ENCODE data around the gene A2M. TPM values are rescaled to one million over a fixed set of nuclear protein-coding genes. Genes with fewer than 3 reads are reported as not detected.

The A2M gene
- total RNA-seq, 4 donors from 2014 or later, result 14.7 to 467 (median 92.4) TPM

GRCh38 chr12:9094512-9095206, 21.1 kb downstream of the A2M start:
- intact Hi-C loops (cut with DNase I), result no loop called here
- 82 to 93% methylated on average over 3 of the region's 3 CpGs for WGBS, 2 donors
- Histone ChIP-seq H3K4me3 (no peak overlapping the region), H3K36me3 (peaks cover 0 to 78% (median 0%) of the 10 kb centered on the region in 3 donors), H3K9me3 (no peaks in the 10 kb centered on the region), H3K27ac (no peak overlapping the region), H3K4me1 (no peaks in the 10 kb centered on the region), H3K27me3 (no peaks in the 10 kb centered on the region)
- DNase-seq, result no peak
- TF ChIP-seq CTCF (IDR thresholded peaks at IDR 0.05), result no peak

GRCh38 chr12:9091891-9092598, 23.7 kb downstream of the A2M start:
- H3K36me3 ChIP-seq, result peaks cover 0 to 82% (median 2%) of the 10 kb centered on the region in 3 donors
- H3K4me1 ChIP-seq, result no peaks in the 10 kb centered on the region
- no peak overlapping the region for H3K27ac ChIP-seq
- no peaks in the 10 kb centered on the region for H3K9me3 ChIP-seq
- TF ChIP-seq POLR2A (IDR thresholded peaks at IDR 0.05), result no peak
- no peak for TF ChIP-seq CTCF (IDR thresholded peaks at IDR 0.05)
- H3K4me3 ChIP-seq, result no peak overlapping the region
- WGBS, 2 donors, result 74 to 81% methylated on average over 4 to 8 of the region's 8 CpGs
- no peak for DNase-seq
- intact Hi-C loops (cut with DNase I), result no loop called here
- no peaks in the 10 kb centered on the region for H3K27me3 ChIP-seq

- Histone ChIP-seq H3K9me3 (no peaks in the 10 kb centered on the region), H3K4me3 (no peak overlapping the region), H3K27me3 (no peaks in the 10 kb centered on the region), H3K27ac (no peak overlapping the region), H3K36me3 (peaks cover 0 to 71% (median 2%) of the 10 kb centered on the region in 3 donors), H3K4me1 (no peaks in the 10 kb centered on the region)
- TF ChIP-seq POLR2A (IDR thresholded peaks at IDR 0.05) (no peak), CTCF (IDR thresholded peaks at IDR 0.05) (no peak)
- no peak for DNase-seq
- 82 to 84% methylated on average over 5 of the region's 5 CpGs for WGBS, 2 donors
- intact Hi-C loops (cut with DNase I), result no loop called here
Measured at GRCh38 chr12:9090220-9090619, 25.5 kb downstream of the A2M start.

- intact Hi-C loops (cut with DNase I), result no loop called here
- H3K4me1 ChIP-seq, result no peaks in the 10 kb centered on the region
- no peak overlapping the region for H3K27ac ChIP-seq
- peaks cover 0 to 16% (median 12%) of the 10 kb centered on the region in 3 donors for H3K9me3 ChIP-seq
- no peak for TF ChIP-seq CTCF (IDR thresholded peaks at IDR 0.05)
- no peak for TF ChIP-seq POLR2A (IDR thresholded peaks at IDR 0.05)
- DNase-seq, result no peak
- peaks cover 0 to 78% (median 8%) of the 10 kb centered on the region in 3 donors for H3K36me3 ChIP-seq
- H3K27me3 ChIP-seq, result no peaks in the 10 kb centered on the region
- no peak overlapping the region for H3K4me3 ChIP-seq
Measured at GRCh38 chr12:9087087-9087835, 28.5 kb downstream of the A2M start.

GRCh38 chr12:9086087-9086486, 29.6 kb downstream of the A2M start:
- Histone ChIP-seq H3K9me3 (peaks cover 0 to 16% (median 12%) of the 10 kb centered on the region in 3 donors), H3K36me3 (peaks cover 0 to 77% (median 8%) of the 10 kb centered on the region in 3 donors), H3K27ac (no peak overlapping the region), H3K4me1 (no peaks in the 10 kb centered on the region), H3K27me3 (no peaks in the 10 kb centered on the region), H3K4me3 (no peak overlapping the region)
- no peak for DNase-seq
- 48 to 53% methylated on average over 1 of the region's 1 CpG for WGBS, 2 donors
- intact Hi-C loops (cut with DNase I), result no loop called here
- TF ChIP-seq POLR2A (IDR thresholded peaks at IDR 0.05) (no peak), CTCF (IDR thresholded peaks at IDR 0.05) (no peak)
